SK-N-SH (cell line): Measurements from ENCODE around the gene OR10G3. TPM values are rescaled to one million over a fixed set of nuclear protein-coding genes. Genes with fewer than 3 reads are reported as not detected.

Source experiments
- CTCF ChIA-PET: fragments of 300-600, 350-600 bp; formaldehyde crosslinking; extraction: SDS; loops from one replicate; lab custom pipeline; 2021; lab: Yijun Ruan, JAX
- POLR2A ChIA-PET: fragments of 350-600 bp; sonication (Branson Sonifier 250); formaldehyde crosslinking; extraction: SDS; loops from one replicate; lab custom pipeline; 2020; ENCODE audit warnings: antibody characterized with exemption, inconsistent platforms; lab: Yijun Ruan, JAX
- DNase-seq: peaks from one replicate; pipeline ENCODE4 v3.0.0; 2012
- H2AFZ ChIP-seq: fragments of 200-600 bp; sonication (generic); 2 replicates; pipeline ENCODE4 v1.8.1; 2016; ENCODE audit warnings: antibody characterized with exemption, mild to moderate bottlenecking, low read depth
- H3F3A ChIP-seq: fragments of 200-600 bp; sonication (generic); replicated peaks from 2 replicates; pipeline ENCODE3; 2016; ENCODE audit warnings: antibody characterized with exemption, mild to moderate bottlenecking; ENCODE audit not compliant: insufficient read depth
- H3K27ac ChIP-seq, 2 experiments: fragments of 200-500 bp in 1 of 2; fragments of 200-600 bp in 1 of 2; sonication (Bioruptor generic) in 1 of 2; sonication (generic), shearing (Covaris generic) in 1 of 2; 2 replicates each; pipeline versions ENCODE4 v1.5.1 to v1.6.1; 2014 to 2016; ENCODE audit warnings: low read depth in 2 of 2, inconsistent platforms in 1 of 2, low read length in 1 of 2, mild to moderate bottlenecking in 1 of 2, mixed read lengths in 1 of 2
- H3K27me3 ChIP-seq: fragments of 200-600 bp; sonication (generic), shearing (Covaris generic); 2 replicates; pipeline ENCODE4 v1.6.1; 2016; ENCODE audit warnings: mixed run types; ENCODE audit not compliant: insufficient read depth
- H3K36me3 ChIP-seq, 2 experiments: fragments of 200-500 bp in 1 of 2; fragments of 200-600 bp in 1 of 2; sonication (Bioruptor generic) in 1 of 2; sonication (generic) in 1 of 2; replicated peaks in 1 of 2; 2 replicates each; pipeline versions ENCODE3 to v1.5.1; 2014 to 2016; ENCODE audit warnings: low read length in 1 of 2, mild to moderate bottlenecking in 1 of 2; ENCODE audit not compliant: insufficient read depth in 2 of 2, control insufficient read depth in 1 of 2
- H3K4me1 ChIP-seq, 2 experiments: fragments of 200-500 bp in 1 of 2; fragments of 200-600 bp in 1 of 2; sonication (Bioruptor generic) in 1 of 2; sonication (generic), shearing (Covaris generic) in 1 of 2; 2 replicates each; pipeline versions ENCODE4 v1.5.1 to v1.6.1; 2014 to 2016; ENCODE audit warnings: low read depth in 1 of 2, low read length in 1 of 2, mixed run types in 1 of 2; ENCODE audit not compliant: insufficient read depth in 2 of 2, control insufficient read depth in 1 of 2
- H3K4me2 ChIP-seq: fragments of 200-600 bp; sonication (generic), shearing (Covaris generic); 2 replicates; pipeline ENCODE4 v1.6.1; 2017; ENCODE audit warnings: mixed run types
- H3K4me3 ChIP-seq, 2 experiments: fragments of 200-500 bp in 1 of 2; fragments of 200-600 bp in 1 of 2; sonication (Bioruptor generic) in 1 of 2; sonication (generic), shearing (Covaris generic) in 1 of 2; 2 replicates each; pipeline versions ENCODE4 v1.5.1 to v1.8.1; 2014 to 2016; ENCODE audit warnings: low read depth in 2 of 2, inconsistent platforms in 1 of 2, low read length in 1 of 2, mild to moderate bottlenecking in 1 of 2, mixed read lengths in 1 of 2, moderate library complexity in 1 of 2
- H3K79me2 ChIP-seq: fragments of 200-600 bp; sonication (generic); 2 replicates; pipeline ENCODE4 v1.8.1; 2017; ENCODE audit warnings: mild to moderate bottlenecking; ENCODE audit not compliant: insufficient read depth
- H3K9ac ChIP-seq: fragments of 200-600 bp; sonication (generic); 2 replicates; pipeline ENCODE4 v1.6.1; 2017; ENCODE audit warnings: mixed run types
- H3K9me2 ChIP-seq: fragments of 200-600 bp; sonication (generic); 2 replicates; pipeline ENCODE4 v1.6.1; 2017; ENCODE audit warnings: mixed run types
- H3K9me3 ChIP-seq: fragments of 200-600 bp; sonication (generic); 2 replicates; pipeline ENCODE4 v1.6.1; 2017; ENCODE audit warnings: mixed run types, mild to moderate bottlenecking, moderate library complexity
- H4K20me1 ChIP-seq: fragments of 200-600 bp; sonication (generic); 2 replicates; pipeline ENCODE4 v1.6.1; 2017; ENCODE audit warnings: mild to moderate bottlenecking, mixed run types; ENCODE audit not compliant: insufficient read depth
- CHD2 ChIP-seq: fragments of 150-350 bp; IDR thresholded peaks from 2 replicates; pipeline ENCODE4 v1.6.1; 2018; ENCODE audit warnings: low read length; ENCODE audit not compliant: partially characterized antibody
- CTCF ChIP-seq: fragments of 200-600 bp; sonication (generic); IDR thresholded peaks from 2 replicates; pipeline ENCODE4 v1.6.1; 2017; ENCODE audit warnings: antibody characterized with exemption, mild to moderate bottlenecking, moderate library complexity
- EP300 ChIP-seq, 2 experiments: IDR thresholded peaks; 2 replicates each; pipeline versions ENCODE4 v1.4.0 to v1.6.1; 2012; ENCODE audit warnings: borderline replicate concordance in 1 of 2, low read depth in 1 of 2, low read length in 1 of 2
- FOXM1 ChIP-seq: IDR thresholded peaks from 2 replicates; pipeline ENCODE4 v1.4.0; 2012; ENCODE audit warnings: low read depth, mild to moderate bottlenecking
- GABPA ChIP-seq: IDR thresholded peaks from 2 replicates; pipeline ENCODE4 v1.4.0; 2012; ENCODE audit warnings: low read depth, mild to moderate bottlenecking
- MAX ChIP-seq: IDR thresholded peaks from 2 replicates; pipeline ENCODE4 v1.4.0; 2012; ENCODE audit warnings: low read depth
- MEF2A ChIP-seq: IDR thresholded peaks from 2 replicates; pipeline ENCODE4 v1.4.0; 2012; ENCODE audit warnings: low read depth, borderline replicate concordance
- MXI1 ChIP-seq: IDR thresholded peaks from 2 replicates; pipeline ENCODE4 v1.6.1; 2012; ENCODE audit warnings: mild to moderate bottlenecking, low read depth, low read length, improper control_type of control experiment
- NFIC ChIP-seq: IDR thresholded peaks from 2 replicates; pipeline ENCODE4 v1.4.0; 2012; ENCODE audit warnings: borderline replicate concordance
- NRF1 ChIP-seq: IDR thresholded peaks from 2 replicates; pipeline ENCODE4 v1.6.1; 2012; ENCODE audit warnings: low read depth, mild to moderate bottlenecking, low read length
- PBX3 ChIP-seq: IDR thresholded peaks from 2 replicates; pipeline ENCODE4; 2012
- RCOR1 ChIP-seq: fragments of 150-350 bp; IDR thresholded peaks from 2 replicates; pipeline ENCODE4 v1.6.1; 2017; ENCODE audit warnings: antibody characterized with exemption, low read length
- REST ChIP-seq: IDR thresholded peaks from 2 replicates; pipeline ENCODE4 v1.6.1; 2012; ENCODE audit warnings: mild to moderate bottlenecking, low read depth, low read length, moderate library complexity
- RFX5 ChIP-seq: IDR thresholded peaks from 2 replicates; pipeline ENCODE4 v1.6.1; 2012; ENCODE audit warnings: mild to moderate bottlenecking, improper control_type of control experiment, low read length
- SIN3A ChIP-seq: IDR thresholded peaks from 2 replicates; pipeline ENCODE4 v1.6.1; 2012; ENCODE audit warnings: low read depth, mild to moderate bottlenecking, low read length, moderate library complexity, borderline replicate concordance
- TAF1 ChIP-seq: IDR thresholded peaks from 2 replicates; pipeline ENCODE4 v1.6.1; 2012; ENCODE audit warnings: low read depth, mild to moderate bottlenecking, low read length, moderate library complexity, borderline replicate concordance
- TEAD4 ChIP-seq: IDR thresholded peaks from 2 replicates; pipeline ENCODE4 v1.4.0; 2012; ENCODE audit warnings: mild to moderate bottlenecking, borderline replicate concordance; ENCODE audit not compliant: insufficient read depth
- USF1 ChIP-seq: IDR thresholded peaks from 2 replicates; pipeline ENCODE4 v1.4.0; 2012; ENCODE audit warnings: low read depth, borderline replicate concordance
- USF2 ChIP-seq: fragments of 150-350 bp; IDR thresholded peaks from 2 replicates; pipeline ENCODE4 v1.6.1; 2017; ENCODE audit warnings: antibody characterized with exemption, low read length, low read depth, borderline replicate concordance
- YY1 ChIP-seq: IDR thresholded peaks from 2 replicates; pipeline ENCODE4 v1.4.0; 2012; ENCODE audit warnings: low read depth, mild to moderate bottlenecking
- ZBTB33 ChIP-seq: IDR thresholded peaks from 2 replicates; pipeline ENCODE4 v1.4.0; 2012; ENCODE audit warnings: low read depth, borderline replicate concordance
- WGBS: methylation state at CpG from one replicate; pipeline ENCODE4 v1.1.6; 2017; ENCODE audit warnings: low lambda C conversion rate; 5-methylcytosine and 5-hydroxymethylcytosine counted together
- polyA plus RNA-seq, 3 experiments: library from polyadenylated mRNA; depleted of rRNA; stranded (reverse); fragments of >200 nt; gene quantifications; 2 replicates each; pipeline ENCODE4 v1.2.3, GENCODE V29; 2012

The OR10G3 gene
- polyA plus RNA-seq, 1 of the 3 experiments (the other 2 are of a cell fraction), result not detected

- TF ChIP-seq RFX5 (no peak), USF2 (no peak), PBX3 (no peak), MXI1 (no peak), MAX (no peak), CHD2 (no peak), GABPA (no peak), MEF2A (no peak)
Measured at GRCh38 chr14:21617614-21618013, 37.7 kb upstream of the OR10G3 start (continued).

GRCh38 chr14:21614240-21614639, 34.4 kb upstream of the OR10G3 start:
- Histone ChIP-seq H3K27me3 (peaks cover 13% of the 10 kb centered on the region; the same call in 1 of the 2 replicates), H3K9ac (no peak overlapping the region), H2AFZ (no peak overlapping the region), H3K4me2 (no peak overlapping the region), H3K27ac (no peak overlapping the region), H3K4me3 (no peak overlapping the region), H4K20me1 (no peaks in the 10 kb centered on the region), H3F3A (no peaks in the 10 kb centered on the region), H3K9me2 (no peaks in the 10 kb centered on the region), H3K36me3 (no peaks in the 10 kb centered on the region), H3K9me3 (no peaks in the 10 kb centered on the region), H3K79me2 (no peaks in the 10 kb centered on the region), H3K4me1 (no peaks in the 10 kb centered on the region)
- TF ChIP-seq ZBTB33 (no peak), GABPA (no peak), RCOR1 (no peak), SIN3A (no peak), TAF1 (no peak), YY1 (no peak), MEF2A (no peak), CTCF (no peak), FOXM1 (no peak), USF1 (no peak), NFIC (no peak), NRF1 (no peak), REST (no peak), RFX5 (no peak), TEAD4 (no peak), EP300 (IDR thresholded peaks at IDR 0.05; ENCODE audit: borderline replicate concordance in 1 of 2, low read depth in 1 of 2, low read length in 1 of 2) (no peak), CHD2 (no peak)
- ChIA-PET POLR2A (no interaction called here), CTCF (no interaction called here)
- WGBS, result 0% methylated on average over 1 of the region's 1 CpG
- no peak for DNase-seq
